Uterus (tissue), 4 donors: ENCODE results near the gene ILF3. TPM values are rescaled to one million over a fixed set of nuclear protein-coding genes. Genes with fewer than 3 reads are reported as not detected.

ENCODE experiments used
- DNase-seq, 2 donors: peaks; one replicate each; pipeline ENCODE4 v3.0.0-alpha.2; 2019 to 2020
- H3K27ac ChIP-seq, 2 donors: fragments of 200-600 bp; sonication (generic); 1 replicate in 1 of 2; 2 replicates in 1 of 2; pipeline ENCODE4 v1.5.1; 2016 to 2018
- H3K27me3 ChIP-seq, 2 donors: fragments of 200-600 bp; sonication (generic); one replicate each; pipeline ENCODE4 v1.5.1; 2018 to 2019; ENCODE audit warnings: control low read depth in 1 of 2
- H3K36me3 ChIP-seq, 2 donors: fragments of 200-600 bp; sonication (generic); one replicate each; pipeline ENCODE4 v1.5.1; 2019; ENCODE audit warnings: control low read depth in 1 of 2
- H3K4me1 ChIP-seq, 2 donors: fragments of 200-600 bp; sonication (generic); one replicate each; pipeline ENCODE4 v1.5.1; 2018 to 2019; ENCODE audit warnings: control low read depth in 1 of 2
- H3K4me3 ChIP-seq, 2 donors: fragments of 200-600 bp; sonication (generic); 1 replicate in 1 of 2; 2 replicates in 1 of 2; pipeline ENCODE4 v1.5.1; 2018 to 2019; ENCODE audit warnings: mild to moderate bottlenecking in 1 of 2
- H3K9me3 ChIP-seq, 2 donors: fragments of 200-600 bp; sonication (generic); one replicate each; pipeline ENCODE4 v1.5.1; 2019; ENCODE audit warnings: control low read depth in 1 of 2
- POLR2A ChIP-seq, 2 donors: fragments of 450-650 bp; IDR thresholded peaks; one replicate each; pipeline ENCODE4 v1.6.1; 2016; ENCODE audit warnings: antibody characterized with exemption in 2 of 2, mild to moderate bottlenecking in 1 of 2, moderate library complexity in 1 of 2
- intact Hi-C: fragments of 100-400 bp; cut with DNase I; formaldehyde crosslinking; loops from one replicate; pipeline ENCODE4 v1.15.1; 2023; ENCODE audit warnings: low total_unique reads
- total RNA-seq, 4 donors: library from RNA; depleted of rRNA in 3 of 4; stranded (reverse); fragments of >200 nt in 3 of 4; gene quantifications; one replicate each; pipeline versions ENCODE4 v1.1.0 to v1.2.4, GENCODE V29; 2014 to 2023
- TF ChIP-seq, protein P1 (sequence below), 4 experiments: fragments of 200-600 bp in 2 of 4; fragments of 450-650 bp in 2 of 4; sonication (generic) in 2 of 4; IDR thresholded peaks; one replicate each; pipeline ENCODE4 v1.5.1; 2016 to 2019; ENCODE audit warnings: antibody characterized with exemption in 4 of 4, mild to moderate bottlenecking in 2 of 4, moderate library complexity in 1 of 4
- donor health status: DM: yes; HTN: yes; CAD: no.

Gene ILF3
- total RNA-seq, 4 donors from 2014 or later, result 57.1 to 282 (median 138) TPM

- H3K27me3 ChIP-seq, result no peaks in the 10 kb centered on the region
- no peak overlapping the region for H3K4me3 ChIP-seq
- no peak for DNase-seq
- no peaks in the 10 kb centered on the region for H3K4me1 ChIP-seq
- no peak for TF ChIP-seq POLR2A (IDR thresholded peaks at IDR 0.05)
- TF ChIP-seq, protein P1, sequence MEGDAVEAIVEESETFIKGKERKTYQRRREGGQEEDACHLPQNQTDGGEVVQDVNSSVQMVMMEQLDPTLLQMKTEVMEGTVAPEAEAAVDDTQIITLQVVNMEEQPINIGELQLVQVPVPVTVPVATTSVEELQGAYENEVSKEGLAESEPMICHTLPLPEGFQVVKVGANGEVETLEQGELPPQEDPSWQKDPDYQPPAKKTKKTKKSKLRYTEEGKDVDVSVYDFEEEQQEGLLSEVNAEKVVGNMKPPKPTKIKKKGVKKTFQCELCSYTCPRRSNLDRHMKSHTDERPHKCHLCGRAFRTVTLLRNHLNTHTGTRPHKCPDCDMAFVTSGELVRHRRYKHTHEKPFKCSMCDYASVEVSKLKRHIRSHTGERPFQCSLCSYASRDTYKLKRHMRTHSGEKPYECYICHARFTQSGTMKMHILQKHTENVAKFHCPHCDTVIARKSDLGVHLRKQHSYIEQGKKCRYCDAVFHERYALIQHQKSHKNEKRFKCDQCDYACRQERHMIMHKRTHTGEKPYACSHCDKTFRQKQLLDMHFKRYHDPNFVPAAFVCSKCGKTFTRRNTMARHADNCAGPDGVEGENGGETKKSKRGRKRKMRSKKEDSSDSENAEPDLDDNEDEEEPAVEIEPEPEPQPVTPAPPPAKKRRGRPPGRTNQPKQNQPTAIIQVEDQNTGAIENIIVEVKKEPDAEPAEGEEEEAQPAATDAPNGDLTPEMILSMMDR (IDR thresholded peaks at IDR 0.05), result no peak
- intact Hi-C loops, result loop anchor here (10.0 kb wide), 1 partner anchor 151 kb away; no protein-coding TSS in a partner anchor
- H3K27ac ChIP-seq, result no peak overlapping the region
- H3K9me3 ChIP-seq, result no peaks in the 10 kb centered on the region
- H3K36me3 ChIP-seq, result no peaks in the 10 kb centered on the region
These were observed 59.2 kb downstream of the ILF3 start for GRCh38 chr19:10713317-10713716.

- Histone ChIP-seq H3K36me3 (no peaks in the 10 kb centered on the region), H3K4me1 (peaks cover 0 to 12% of the 10 kb centered on the region in 2 donors), H3K4me3 (no peak overlapping the region), H3K27me3 (no peaks in the 10 kb centered on the region), H3K9me3 (no peaks in the 10 kb centered on the region), H3K27ac (peak overlapping the region; percentile 19 to 31)
- no peak for TF ChIP-seq POLR2A (IDR thresholded peaks at IDR 0.05)
- DNase-seq, result no peak
- intact Hi-C loops, result loop anchor here (10.0 kb wide), 1 partner anchor 148 kb away; no protein-coding TSS in a partner anchor
These were observed 62.9 kb downstream of the ILF3 start for GRCh38 chr19:10717054-10717355.

DNA sequence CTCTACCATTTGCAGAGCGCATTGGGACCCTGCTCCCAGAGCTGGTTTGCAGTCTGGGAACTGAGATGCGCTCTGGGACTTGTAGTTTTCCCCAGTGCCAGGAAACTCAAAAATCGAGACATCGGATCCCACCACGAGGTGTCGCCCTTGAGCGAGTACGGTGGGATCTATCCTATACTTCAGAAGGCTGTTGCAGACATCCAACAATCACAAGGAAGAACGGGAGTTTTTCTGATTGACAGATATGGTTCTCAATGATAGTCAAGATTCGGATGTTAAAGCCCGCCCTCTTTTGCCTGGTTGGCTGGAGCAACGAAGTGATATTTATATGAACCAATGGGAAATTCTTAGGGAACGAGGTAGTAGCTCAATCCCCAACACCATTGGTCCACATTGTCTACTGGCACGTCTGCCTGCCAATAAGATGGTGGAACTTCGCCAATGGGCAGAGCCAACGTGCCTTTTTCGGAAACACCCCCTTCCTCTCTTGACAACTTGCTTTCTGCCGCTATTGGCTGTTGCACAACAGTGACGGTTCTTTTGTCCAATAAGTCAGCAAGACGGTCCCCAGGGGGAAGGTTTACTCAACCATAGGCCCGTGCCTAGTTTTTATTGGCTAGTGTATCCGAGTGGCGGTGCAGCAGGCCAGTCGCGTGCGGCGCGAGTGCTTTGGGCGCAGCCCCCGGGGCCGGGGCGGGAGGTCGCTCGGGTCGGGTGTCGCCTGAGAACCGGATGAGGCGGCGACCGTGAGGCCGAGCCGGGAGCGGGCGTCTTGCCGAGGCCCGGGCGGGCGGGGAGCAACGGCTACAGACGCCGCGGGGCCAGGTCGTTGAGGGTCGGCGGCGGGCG is 63.4 kb downstream of the ILF3 start, which contains the start of gene DNM2:
Gene DNM2 (plus strand): TSS at position 724 of the 849 bp plus-strand sequence. CDS start 164 bp downstream, outside the sequence.
- DNase-seq, result peak; percentile 99 to 100
- H3K4me1 ChIP-seq, result peaks cover 0 to 12% of the 10 kb centered on the region in 2 donors
- peak within 1 kb of the TSS; percentile 79 to 92 for H3K27ac ChIP-seq
- no peaks in the 10 kb centered on the region for H3K9me3 ChIP-seq
- no peaks in the 10 kb centered on the region for H3K27me3 ChIP-seq
- intact Hi-C loops, result loop anchor here (10.0 kb wide), 1 partner anchor 147 kb away; no protein-coding TSS in a partner anchor
- peak within 1 kb of the TSS; percentile 71 to 99 for H3K4me3 ChIP-seq
- TF ChIP-seq POLR2A (IDR thresholded peaks at IDR 0.05), result peak; percentile 56 to 74
- TF ChIP-seq, protein P1 (IDR thresholded peaks at IDR 0.05), result peak; percentile 78 to 96 (median 88)
- no peaks in the 10 kb centered on the region for H3K36me3 ChIP-seq

- DNase-seq, result peak in 1 of 2 donors; percentile 30
- no peaks in the 10 kb centered on the region for H3K36me3 ChIP-seq
- H3K4me3 ChIP-seq, result peak overlapping the region; percentile 71 to 99
- intact Hi-C loops, result loop anchor here (10.0 kb wide), 1 partner anchor 146 kb away; no protein-coding TSS in a partner anchor
- peaks cover 0 to 12% of the 10 kb centered on the region in 2 donors for H3K4me1 ChIP-seq
- TF ChIP-seq POLR2A (IDR thresholded peaks at IDR 0.05), result no peak
- TF ChIP-seq, protein P1 (IDR thresholded peaks at IDR 0.05), result no peak
- no peaks in the 10 kb centered on the region for H3K27me3 ChIP-seq
- H3K9me3 ChIP-seq, result no peaks in the 10 kb centered on the region
- peak overlapping the region; percentile 79 to 92 for H3K27ac ChIP-seq
These were observed 64.4 kb downstream of the ILF3 start for GRCh38 chr19:10718205-10719196.

DNA sequence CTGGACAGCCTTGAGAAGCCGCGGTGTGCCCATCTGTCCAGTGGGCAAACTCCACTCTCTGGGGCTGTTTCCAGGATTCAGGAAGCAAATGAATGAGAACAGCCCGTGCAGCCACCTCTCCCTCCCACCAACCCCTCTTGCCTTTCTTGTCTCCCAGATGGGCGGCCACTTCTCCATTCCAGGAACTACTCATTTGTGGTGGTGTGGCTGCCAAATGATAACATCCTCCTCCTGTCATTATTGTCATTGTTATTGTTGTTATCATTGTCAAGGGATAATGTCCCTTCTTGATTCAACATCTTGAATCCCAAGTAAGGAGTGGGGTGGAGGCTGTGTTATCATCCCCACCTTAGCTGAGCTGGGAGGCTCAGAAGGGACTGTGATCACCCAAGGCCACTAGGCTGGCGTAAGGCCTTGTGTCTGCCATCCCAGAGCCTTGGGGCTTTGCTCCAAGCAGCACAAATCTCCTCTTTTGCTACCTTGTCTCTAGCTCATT is 65.4 kb downstream of the ILF3 start:
- H3K4me1 ChIP-seq, result peaks cover 0 to 12% of the 10 kb centered on the region in 2 donors
- peak overlapping the region in 1 of 2 donors; percentile 99 for H3K4me3 ChIP-seq
- no peak overlapping the region for H3K27ac ChIP-seq
- no peak for DNase-seq
- H3K27me3 ChIP-seq, result no peaks in the 10 kb centered on the region
- no peaks in the 10 kb centered on the region for H3K36me3 ChIP-seq
- intact Hi-C loops, result loop anchor here (10.0 kb wide), 1 partner anchor 145 kb away; no protein-coding TSS in a partner anchor
- no peaks in the 10 kb centered on the region for H3K9me3 ChIP-seq
- no peak for TF ChIP-seq POLR2A (IDR thresholded peaks at IDR 0.05)
- TF ChIP-seq, protein P1 (IDR thresholded peaks at IDR 0.05), result no peak
